ENCODE results near the gene PAPPA. TPM values are rescaled to one million over a fixed set of nuclear protein-coding genes. Genes with fewer than 3 reads are reported as not detected.

The PAPPA gene
- polyA plus RNA-seq, 6 donors from 2014 or later = not detected

DNA sequence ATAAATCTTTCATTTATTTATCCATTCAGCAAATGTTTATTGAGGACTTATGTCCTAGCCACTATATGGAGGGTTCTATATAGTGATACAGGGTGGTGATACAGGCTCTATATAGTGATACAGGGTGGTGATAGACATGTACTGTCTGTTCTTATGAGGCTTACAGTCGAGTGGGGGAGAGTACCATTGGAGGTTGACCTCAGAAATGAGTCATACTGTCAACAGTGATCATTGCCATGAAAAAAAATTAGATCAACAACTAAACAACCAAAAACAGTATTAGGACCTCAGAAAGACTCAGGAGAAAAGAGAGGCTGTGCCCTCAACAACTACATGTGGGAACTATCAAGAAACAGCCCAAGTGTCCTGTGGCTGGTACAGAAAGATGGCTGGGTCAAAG is 22.0 kb downstream of the PAPPA start:
- no peak overlapping the region for H3K4me3 Mint-ChIP-seq
- no peak for ATAC-seq (ENCODE audit: low read depth in 2 of 2)

DNA sequence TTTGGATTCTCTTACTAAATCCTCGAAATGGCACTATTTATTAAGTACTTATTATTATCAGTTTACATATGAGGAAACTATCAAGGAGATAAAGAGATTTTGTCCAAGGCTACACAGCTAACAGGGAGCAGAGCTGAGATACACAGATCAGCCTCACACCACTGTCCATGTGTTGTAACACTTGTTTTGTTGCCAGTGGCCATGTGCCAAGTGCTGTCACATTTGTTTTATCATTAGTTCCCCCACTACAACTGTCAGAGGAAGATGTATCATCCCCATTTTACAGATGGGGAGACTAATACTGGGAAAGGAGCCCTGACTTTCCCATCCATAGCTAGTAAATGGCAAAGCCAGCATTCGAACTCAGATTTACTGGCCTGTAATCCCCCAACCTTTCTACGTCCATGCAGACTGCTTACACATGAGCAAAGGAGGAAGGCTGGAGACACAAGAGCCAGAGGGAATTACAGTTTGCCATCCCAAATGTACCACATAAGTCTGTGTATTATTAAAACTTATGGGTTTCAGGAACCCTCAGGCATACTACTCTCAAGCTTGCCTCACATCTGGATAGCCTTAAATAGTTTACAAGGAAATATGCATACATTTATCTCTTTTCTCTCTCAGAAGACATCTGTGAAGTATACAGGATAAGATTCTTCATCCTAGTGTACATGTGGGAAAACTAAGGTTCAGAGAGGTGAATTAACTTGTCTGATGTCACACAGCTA is 25.1 kb downstream of the PAPPA start:
- no peak for DNase-seq
- Mint-ChIP-seq H3K4me1 (no peaks in the 10 kb centered on the region), H3K27me3 (peaks cover 0 to 5% (median 0%) of the 10 kb centered on the region in 3 donors), H3K27ac (no peak overlapping the region), H3K4me3 (no peak overlapping the region), H3K9me3 (peaks cover 0 to 4% (median 1%) of the 10 kb centered on the region in 7 donors), H3K36me3 (peaks cover 0 to 1% of the 10 kb centered on the region in 2 donors)
- no peak for ATAC-seq (ENCODE audit: low read depth in 2 of 2)

More for the DNA sequence above, 22.0 kb downstream of the PAPPA start:
- no peak for DNase-seq
- Mint-ChIP-seq H3K36me3 (peaks cover 0 to 4% of the 10 kb centered on the region in 2 donors), H3K4me1 (no peaks in the 10 kb centered on the region), H3K9me3 (peaks cover 0 to 3% (median 1%) of the 10 kb centered on the region in 7 donors), H3K27me3 (peaks cover 0 to 5% (median 0%) of the 10 kb centered on the region in 3 donors), H3K27ac (no peak overlapping the region)

DNA sequence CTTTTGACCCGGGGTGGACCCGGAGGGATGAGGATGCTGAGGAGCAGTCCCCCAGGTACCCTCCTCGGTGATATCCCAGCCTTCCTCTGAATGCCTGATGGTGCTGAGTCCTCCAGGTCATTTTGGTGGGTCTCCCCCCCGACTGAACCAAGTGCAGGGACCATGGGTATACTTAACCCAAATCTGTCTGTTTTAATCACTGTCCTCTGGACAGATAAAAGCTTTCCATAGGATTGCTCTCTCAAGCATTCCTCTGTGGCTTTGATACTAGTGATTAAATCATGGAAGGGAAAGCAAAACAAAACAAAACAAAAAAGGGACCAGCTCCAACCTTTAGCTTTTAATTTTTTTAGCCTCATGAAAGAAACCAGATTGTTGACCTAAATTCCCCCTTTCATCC is 26.0 kb downstream of the PAPPA start:
- no peak for ATAC-seq (ENCODE audit: low read depth in 2 of 2)
- no peak for DNase-seq
- no peaks in the 10 kb centered on the region for H3K36me3 Mint-ChIP-seq
- no peak overlapping the region for H3K4me3 Mint-ChIP-seq
- peaks cover 0 to 5% (median 0%) of the 10 kb centered on the region in 3 donors for H3K27me3 Mint-ChIP-seq
- peaks cover 0 to 4% (median 1%) of the 10 kb centered on the region in 7 donors for H3K9me3 Mint-ChIP-seq
- no peaks in the 10 kb centered on the region for H3K4me1 Mint-ChIP-seq
- H3K27ac Mint-ChIP-seq = no peak overlapping the region

DNA sequence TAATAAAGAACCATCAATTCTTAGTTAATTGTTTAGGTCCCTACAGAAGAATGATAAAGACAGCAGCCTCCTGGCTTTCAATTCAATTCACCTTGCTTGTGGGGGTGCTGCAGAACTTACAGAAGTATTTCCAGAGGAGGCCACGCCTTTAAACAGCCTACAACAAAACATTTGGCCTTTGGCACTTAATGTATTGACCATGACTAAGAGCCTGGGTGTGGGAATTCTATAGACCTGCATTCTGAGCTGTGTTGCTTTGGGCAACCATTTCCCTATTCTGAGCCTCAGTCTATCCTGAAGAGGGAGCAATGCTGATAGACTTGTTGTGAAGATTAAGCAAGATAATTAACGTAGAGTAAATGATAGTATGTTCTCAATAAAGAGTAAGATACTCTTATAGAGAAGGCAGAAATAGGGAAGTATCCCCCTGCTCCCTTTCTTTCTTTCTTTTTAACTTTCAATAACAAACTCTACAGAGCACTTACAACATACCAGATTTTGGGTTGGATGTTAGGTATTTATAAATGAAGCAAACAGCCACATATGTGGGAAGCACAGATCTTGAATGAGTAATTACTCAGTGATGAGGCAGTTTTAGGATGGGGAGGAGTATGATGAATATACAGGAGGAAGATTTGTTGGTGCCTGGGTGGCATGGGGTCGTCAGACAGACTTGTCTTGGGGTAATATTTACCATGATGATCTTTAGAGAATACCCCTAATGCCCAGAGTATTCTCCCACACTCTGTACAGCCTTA is 28.4 kb downstream of the PAPPA start:
- ATAC-seq (ENCODE audit: low read depth in 2 of 2) = no peak
- Mint-ChIP-seq H3K27ac (no peak overlapping the region), H3K36me3 (no peaks in the 10 kb centered on the region)

GRCh38 chr9:116182876-116183275 is 29.3 kb downstream of the PAPPA start:
- Mint-ChIP-seq H3K36me3 (no peaks in the 10 kb centered on the region), H3K27me3 (peaks cover 0 to 5% (median 0%) of the 10 kb centered on the region in 3 donors)
- ATAC-seq (ENCODE audit: low read depth in 2 of 2) = no peak

More for the DNA sequence above, 28.4 kb downstream of the PAPPA start:
- Mint-ChIP-seq H3K27me3 (peaks cover 0 to 5% (median 0%) of the 10 kb centered on the region in 3 donors), H3K4me3 (no peak overlapping the region), H3K4me1 (no peaks in the 10 kb centered on the region), H3K9me3 (peaks cover 0 to 4% (median under 1%) of the 10 kb centered on the region in 7 donors)
- no peak for DNase-seq

DNA sequence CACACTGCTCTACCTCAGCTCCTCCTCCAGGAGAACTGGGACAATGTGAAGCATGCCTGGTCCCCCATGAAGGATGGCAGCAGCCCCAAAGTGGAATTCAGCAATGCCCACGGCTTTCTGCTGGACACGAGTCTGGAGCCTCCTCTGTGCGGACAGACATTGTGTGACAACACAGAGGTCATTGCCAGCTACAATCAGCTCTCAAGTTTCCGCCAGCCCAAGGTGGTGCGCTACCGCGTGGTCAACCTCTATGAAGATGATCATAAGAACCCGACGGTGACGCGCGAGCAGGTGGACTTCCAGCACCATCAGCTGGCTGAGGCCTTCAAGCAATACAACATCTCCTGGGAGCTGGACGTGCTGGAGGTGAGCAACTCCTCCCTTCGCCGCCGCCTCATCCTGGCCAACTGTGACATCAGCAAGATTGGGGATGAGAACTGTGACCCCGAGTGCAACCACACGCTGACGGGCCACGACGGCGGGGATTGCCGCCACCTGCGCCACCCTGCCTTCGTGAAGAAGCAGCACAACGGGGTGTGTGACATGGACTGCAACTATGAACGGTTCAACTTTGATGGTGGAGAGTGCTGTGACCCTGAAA is 34.1 kb downstream of the PAPPA start:
- Mint-ChIP-seq H3K4me1 (no peaks in the 10 kb centered on the region), H3K27ac (no peak overlapping the region), H3K27me3 (peaks cover 0 to 5% (median 0%) of the 10 kb centered on the region in 3 donors), H3K9me3 (peaks cover 0 to 7% (median 0%) of the 10 kb centered on the region in 7 donors), H3K36me3 (no peaks in the 10 kb centered on the region), H3K4me3 (no peak overlapping the region)
- DNase-seq (no peak), ATAC-seq (ENCODE audit: low read depth in 2 of 2) (no peak)

More at GRCh38 chr9:116182876-116183275, 29.3 kb downstream of the PAPPA start:
- no peak for DNase-seq
- H3K4me3 Mint-ChIP-seq = no peak overlapping the region
- H3K27ac Mint-ChIP-seq = no peak overlapping the region
- H3K4me1 Mint-ChIP-seq = no peaks in the 10 kb centered on the region
- peaks cover 0 to 4% (median 2%) of the 10 kb centered on the region in 7 donors for H3K9me3 Mint-ChIP-seq

DNA sequence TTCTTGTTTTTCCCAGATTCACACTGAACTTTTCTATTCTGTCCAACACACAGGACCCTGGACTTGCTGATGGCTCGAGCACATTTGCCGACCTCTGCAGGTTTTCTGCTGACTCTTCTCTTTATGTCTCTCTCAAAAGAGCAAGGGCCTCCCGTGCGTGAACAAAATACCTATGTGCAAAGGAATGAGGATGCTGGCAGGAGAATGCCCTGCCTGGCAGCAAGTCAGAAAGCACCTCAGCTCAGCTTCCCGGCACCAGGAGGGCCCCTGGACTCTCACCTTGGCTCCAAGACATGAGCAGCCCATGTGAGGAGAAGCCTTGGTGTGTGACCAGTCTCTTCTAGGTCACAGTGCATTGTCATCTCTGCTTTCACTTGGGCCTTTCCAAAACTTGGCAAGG is 36.1 kb downstream of the PAPPA start:
- H3K9me3 Mint-ChIP-seq = peaks cover 0 to 7% (median 0%) of the 10 kb centered on the region in 7 donors
- peaks cover 0 to 4% (median 0%) of the 10 kb centered on the region in 3 donors for H3K27me3 Mint-ChIP-seq
- ATAC-seq (ENCODE audit: low read depth in 2 of 2) (no peak), DNase-seq (no peak)
- no peaks in the 10 kb centered on the region for H3K4me1 Mint-ChIP-seq
- H3K36me3 Mint-ChIP-seq = no peaks in the 10 kb centered on the region
- H3K4me3 Mint-ChIP-seq = no peak overlapping the region
- H3K27ac Mint-ChIP-seq = no peak overlapping the region

DNA sequence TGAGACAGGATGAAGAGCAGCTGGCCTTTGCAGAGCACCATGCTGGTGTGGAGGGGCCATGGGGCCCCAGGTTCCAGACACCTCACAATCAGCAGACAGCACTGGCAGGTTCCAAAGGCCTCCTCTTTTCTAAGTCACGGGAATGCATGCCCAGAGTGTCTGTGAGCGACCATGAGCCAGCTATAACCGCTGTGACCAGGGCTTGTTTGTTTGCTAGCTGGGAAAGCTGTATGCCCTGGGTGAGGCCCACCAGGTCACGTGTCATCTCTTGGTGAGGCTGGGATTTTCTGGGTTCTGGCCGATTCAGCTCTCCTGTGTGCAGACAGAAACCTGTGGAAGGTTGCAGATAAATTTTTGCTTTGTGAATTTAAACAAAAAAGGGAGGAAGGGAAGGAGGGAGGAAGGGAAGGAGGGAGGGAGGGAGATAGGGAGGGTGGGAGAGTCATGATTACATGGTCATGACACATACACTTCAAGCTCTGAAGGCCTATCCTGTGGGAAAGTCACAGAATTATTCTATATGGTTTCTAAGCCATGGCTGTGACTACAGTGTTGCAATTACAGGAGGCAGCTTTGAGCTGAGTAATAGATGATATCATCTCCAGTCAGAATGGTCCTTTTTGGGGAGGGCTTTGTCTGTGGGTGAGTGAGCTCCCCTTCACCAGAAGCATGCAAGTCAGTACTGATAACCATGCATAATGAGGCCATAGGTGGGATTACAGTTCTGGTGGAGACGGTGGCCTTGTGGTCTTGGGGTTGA is 37.2 kb downstream of the PAPPA start:
- H3K36me3 Mint-ChIP-seq = no peaks in the 10 kb centered on the region
- DNase-seq (no peak), ATAC-seq (ENCODE audit: low read depth in 2 of 2) (no peak)
- peaks cover 0 to 4% (median 0%) of the 10 kb centered on the region in 3 donors for H3K27me3 Mint-ChIP-seq
- no peak overlapping the region for H3K27ac Mint-ChIP-seq
- peaks cover 0 to 7% (median 0%) of the 10 kb centered on the region in 7 donors for H3K9me3 Mint-ChIP-seq
- H3K4me3 Mint-ChIP-seq = no peak overlapping the region
- no peaks in the 10 kb centered on the region for H3K4me1 Mint-ChIP-seq

DNA sequence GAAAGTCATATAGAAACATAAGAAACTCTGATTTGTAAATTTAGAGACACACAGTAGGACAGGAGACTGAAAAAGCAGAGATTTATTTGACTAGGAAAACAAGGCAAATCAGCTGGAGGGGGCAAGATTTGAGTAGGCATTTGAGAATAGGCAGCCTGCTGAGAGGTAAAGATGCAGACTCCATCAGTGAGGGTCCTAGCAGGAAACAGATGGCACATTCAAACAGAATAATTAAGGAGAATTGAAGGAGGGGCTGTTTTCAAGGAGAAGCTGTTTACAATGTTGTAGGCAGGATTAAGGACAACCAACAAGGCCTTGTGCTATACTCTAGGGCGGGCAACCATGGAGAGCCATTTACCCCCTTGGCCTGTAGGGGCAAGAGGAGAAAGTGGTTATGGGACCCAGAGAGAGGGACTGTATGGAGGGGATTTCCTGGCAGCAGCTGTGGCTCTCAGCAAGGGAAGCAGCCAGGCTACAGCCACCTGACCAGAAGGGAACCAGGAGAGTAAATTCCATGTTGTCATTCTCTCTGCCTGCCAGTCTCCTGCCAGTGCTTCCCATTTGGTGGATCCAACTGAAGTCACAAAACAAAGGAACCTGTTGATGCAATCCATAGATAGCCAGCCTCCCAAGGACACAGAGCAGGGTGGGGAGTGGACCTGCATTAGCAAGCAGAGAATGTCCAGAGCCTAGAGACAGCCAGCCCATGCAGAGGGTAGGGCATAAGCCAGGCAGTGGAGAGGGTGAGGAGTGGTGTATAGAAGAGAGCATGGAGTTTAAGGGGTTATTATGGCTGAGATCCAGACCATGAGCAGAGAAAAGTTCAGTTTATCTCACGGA is 38.2 kb downstream of the PAPPA start:
- H3K4me1 Mint-ChIP-seq = no peaks in the 10 kb centered on the region
- H3K27ac Mint-ChIP-seq = no peak overlapping the region
- ATAC-seq (ENCODE audit: low read depth in 2 of 2) (no peak), DNase-seq (no peak)
- peaks cover 0 to 7% (median 0%) of the 10 kb centered on the region in 7 donors for H3K9me3 Mint-ChIP-seq
- H3K36me3 Mint-ChIP-seq = no peaks in the 10 kb centered on the region
- H3K27me3 Mint-ChIP-seq = peaks cover 0 to 4% (median 0%) of the 10 kb centered on the region in 3 donors
- H3K4me3 Mint-ChIP-seq = no peak overlapping the region

DNA sequence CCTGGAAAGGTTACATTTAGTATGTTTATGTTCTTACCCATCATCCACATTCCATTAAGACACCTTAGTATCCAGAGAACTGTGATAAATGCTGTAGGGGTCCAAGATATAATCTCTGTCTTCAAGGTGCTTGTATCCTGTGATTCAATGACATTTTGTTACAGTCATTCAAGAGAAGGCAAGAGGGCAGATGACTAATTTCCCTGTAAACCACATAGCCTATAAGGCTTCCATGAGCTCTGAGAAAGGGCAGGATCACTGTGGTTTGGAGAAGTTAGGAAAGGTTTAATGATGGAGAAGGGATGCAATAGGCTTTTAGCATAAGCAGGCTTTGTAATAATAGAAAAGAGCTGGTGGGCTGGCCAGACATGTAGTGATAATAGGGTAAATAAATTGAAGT is 40.0 kb downstream of the PAPPA start:
- Mint-ChIP-seq H3K4me3 (no peak overlapping the region), H3K36me3 (no peaks in the 10 kb centered on the region), H3K4me1 (no peaks in the 10 kb centered on the region), H3K27ac (no peak overlapping the region), H3K9me3 (peaks cover 0 to 6% (median 0%) of the 10 kb centered on the region in 7 donors), H3K27me3 (peaks cover 0 to 2% (median 0%) of the 10 kb centered on the region in 3 donors)
- ATAC-seq (ENCODE audit: low read depth in 2 of 2) (no peak), DNase-seq (no peak)

DNA sequence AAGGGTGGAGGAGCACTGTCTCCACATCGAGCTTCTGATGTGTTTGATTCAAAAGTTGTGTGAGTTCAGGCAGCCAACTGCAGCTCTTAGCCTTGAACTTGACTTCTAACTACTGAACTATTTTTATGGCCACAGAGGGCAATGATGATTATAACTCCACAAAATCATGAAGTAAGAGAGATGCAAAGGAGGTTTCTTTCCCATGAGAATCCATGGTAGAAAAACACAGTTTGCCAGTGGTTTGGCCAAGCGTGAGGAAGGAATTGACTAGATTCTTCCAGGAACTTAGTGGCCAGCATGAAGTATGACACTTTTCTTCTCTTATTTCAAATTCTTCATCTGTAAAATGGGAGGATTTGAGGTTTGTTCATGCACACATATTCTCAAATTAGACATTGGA is 43.2 kb downstream of the PAPPA start:
- peaks cover 0 to 5% (median 0%) of the 10 kb centered on the region in 7 donors for H3K9me3 Mint-ChIP-seq
- no peak for ATAC-seq (ENCODE audit: low read depth in 2 of 2)
- no peak overlapping the region for H3K27ac Mint-ChIP-seq
- H3K4me1 Mint-ChIP-seq = no peaks in the 10 kb centered on the region
- H3K27me3 Mint-ChIP-seq = no peaks in the 10 kb centered on the region
- no peak overlapping the region for H3K4me3 Mint-ChIP-seq
- no peaks in the 10 kb centered on the region for H3K36me3 Mint-ChIP-seq
- DNase-seq = no peak

DNA sequence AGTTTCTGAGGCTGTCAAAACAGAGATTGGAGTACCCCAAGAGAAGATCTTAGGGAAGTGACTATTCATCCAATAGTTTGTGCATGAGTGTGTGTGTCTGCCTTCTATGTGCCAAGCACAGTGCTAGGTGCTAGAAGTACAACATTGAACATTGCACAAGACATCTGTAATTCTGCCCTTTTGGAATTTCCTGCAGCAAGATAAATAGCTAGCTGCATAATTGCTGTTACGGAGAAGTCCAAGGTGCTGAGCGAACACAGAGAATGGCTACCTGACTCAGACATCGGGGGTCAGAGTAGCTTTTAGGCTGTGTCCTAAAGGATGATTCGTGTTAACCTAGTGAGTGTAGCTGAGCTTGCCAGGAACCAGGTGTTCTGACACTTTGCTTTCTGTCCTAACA is 44.8 kb downstream of the PAPPA start:
- Mint-ChIP-seq H3K36me3 (no peaks in the 10 kb centered on the region), H3K4me1 (no peaks in the 10 kb centered on the region), H3K9me3 (peaks cover 0 to 5% (median 0%) of the 10 kb centered on the region in 7 donors), H3K27ac (no peak overlapping the region), H3K4me3 (no peak overlapping the region), H3K27me3 (no peaks in the 10 kb centered on the region)
- DNase-seq (no peak), ATAC-seq (ENCODE audit: low read depth in 2 of 2) (no peak)
